Left renal pelvis (tissue), 4 donors: ENCODE data around the gene NRN1L. TPM values are rescaled to one million over a fixed set of nuclear protein-coding genes. Genes with fewer than 3 reads are reported as not detected.
A peak's percentile ranks its signal among the peaks of the same experiment; 100 is the strongest.

Experiments used
- DNase-seq, 4 donors: peaks; one replicate each; pipeline ENCODE4 v3.0.0-alpha.2; 2013; ENCODE audit warnings: low read depth in 4 of 4, low spot score in 3 of 4
- polyA plus RNA-seq, 4 donors: library from polyadenylated mRNA; unstranded; fragments of 120-200 nt; gene quantifications; one replicate each; pipeline ENCODE4 v1.2.1, GENCODE V29; 2013; ENCODE audit not compliant: insufficient read length in 4 of 4

NRN1L gene
- polyA plus RNA-seq, 4 donors: 0.39 to 0.94 (median 0.93) TPM; not detected in 1

GRCh38 chr16:67915831-67916723 lies 31.4 kb downstream of the NRN1L start:
- DNase-seq: no peak

- DNase-seq: no peak
Observed at GRCh38 chr16:67917140-67917851, 32.6 kb downstream of the NRN1L start.

GRCh38 chr16:67917852-67918236 lies 33.2 kb downstream of the NRN1L start:
- no peak for DNase-seq

GRCh38 chr16:67919622-67920221 lies 35.0 kb downstream of the NRN1L start:
- no peak for DNase-seq

- no peak for DNase-seq
Observed at GRCh38 chr16:67922221-67922620, 37.5 kb downstream of the NRN1L start.

- no peak for DNase-seq
Observed at GRCh38 chr16:67922740-67923139, 38.1 kb downstream of the NRN1L start.

GRCh38 chr16:67923414-67924116 lies 38.9 kb downstream of the NRN1L start:
- no peak for DNase-seq

GRCh38 chr16:67924140-67924906 lies 39.6 kb downstream of the NRN1L start:
- DNase-seq: no peak

GRCh38 chr16:67926181-67926750 lies 41.6 kb downstream of the NRN1L start:
- no peak for DNase-seq

GRCh38 chr16:67927131-67927941 lies 42.7 kb downstream of the NRN1L start:
- DNase-seq: no peak

- no peak for DNase-seq
Observed at GRCh38 chr16:67928147-67928546, 43.5 kb downstream of the NRN1L start.

GRCh38 chr16:67928561-67929364 lies 44.1 kb downstream of the NRN1L start:
- DNase-seq: peak in 2 of 4 donors; percentile 39

GRCh38 chr16:67930191-67930590 lies 45.5 kb downstream of the NRN1L start:
- no peak for DNase-seq

GRCh38 chr16:67930678-67931211 lies 46.1 kb downstream of the NRN1L start:
- DNase-seq: no peak

- DNase-seq: no peak
Observed at GRCh38 chr16:67931712-67932461, 47.2 kb downstream of the NRN1L start, which contains the start of gene CTRL. Gene CTRL (minus strand): TSS chr16:67931862. CDS start chr16:67931852, 10 bp downstream.

GRCh38 chr16:67932462-67932840 lies 47.8 kb downstream of the NRN1L start:
- DNase-seq: no peak

GRCh38 chr16:67933805-67934204 lies 49.1 kb downstream of the NRN1L start:
- no peak for DNase-seq
